IMR-90 (cell line): ENCODE measurements around the gene MPND. TPM values are rescaled to one million over a fixed set of nuclear protein-coding genes. Genes with fewer than 3 reads are reported as not detected.

Experiments
- ATAC-seq: fragments of 200-7000 bp; cut with Tn5 transposase; 2 replicates; pipeline ENCODE4 v1.9.1; 2020; ENCODE audit warnings: low read depth, mild to moderate bottlenecking, moderate library complexity
- BruUV-seq: library from RNA; stranded (reverse); fragments of 400-500 nt; replicated peaks from 2 replicates; lab custom pipeline; 2021; lab: Mats Ljungman, UMichigan
- CTCF ChIA-PET: fragments of 300-600 bp; formaldehyde crosslinking; extraction: SDS; loops from one replicate; lab custom pipeline; 2021; ENCODE audit warnings: antibody characterized with exemption; lab: Yijun Ruan, JAX
- POLR2A ChIA-PET: fragments of 300-600 bp; sonication (Branson Sonifier 250); formaldehyde crosslinking; loops from one replicate; lab custom pipeline; 2022; ENCODE audit warnings: antibody characterized with exemption; ENCODE audit not compliant: unreplicated experiment; lab: Charles Lee
- DNase-seq: peaks from one replicate; pipeline ENCODE4 v3.0.0; 2013
- H2AFZ ChIP-seq: replicated peaks from 2 replicates; pipeline ENCODE3; 2013; ENCODE audit warnings: low read length, mild to moderate bottlenecking; ENCODE audit not compliant: poor library complexity
- H2AK5ac ChIP-seq: 2 replicates; pipeline ENCODE4 v1.6.1; 2013; ENCODE audit warnings: low read depth, low read length, inconsistent platforms
- H2AK9ac ChIP-seq: replicated peaks from 2 replicates; pipeline ENCODE3; 2013; ENCODE audit warnings: mild to moderate bottlenecking, low read depth, low read length, moderate library complexity; ENCODE audit not compliant: poor library complexity
- H2BK120ac ChIP-seq: 2 replicates; pipeline ENCODE4 v1.6.1; 2013; ENCODE audit warnings: low read depth, low read length, inconsistent platforms
- H2BK15ac ChIP-seq: 3 replicates; pipeline ENCODE4 v1.6.1; 2013; ENCODE audit warnings: low read depth, low read length, inconsistent platforms
- H2BK20ac ChIP-seq: 2 replicates; pipeline ENCODE4 v1.6.1; 2013; ENCODE audit warnings: low read depth, mild to moderate bottlenecking, inconsistent platforms, low read length, moderate library complexity
- H2BK5ac ChIP-seq: 2 replicates; pipeline ENCODE4 v1.6.1; 2013; ENCODE audit warnings: mild to moderate bottlenecking, low read depth, low read length, inconsistent platforms; ENCODE audit not compliant: poor library complexity, severe bottlenecking
- H3K14ac ChIP-seq: replicated peaks from 2 replicates; pipeline ENCODE4 v1.6.1; 2013; ENCODE audit warnings: low read depth, low read length, inconsistent platforms
- H3K18ac ChIP-seq: 2 replicates; pipeline ENCODE4 v1.6.1; 2013; ENCODE audit warnings: low read depth, low read length, control low read depth
- H3K23ac ChIP-seq: 2 replicates; pipeline ENCODE4 v1.6.1; 2013; ENCODE audit warnings: low read depth, low read length, inconsistent platforms
- H3K27ac ChIP-seq: 2 replicates; pipeline ENCODE4 v1.5.1; 2013; ENCODE audit warnings: mild to moderate bottlenecking, control low read depth, low read length; ENCODE audit not compliant: insufficient read depth
- H3K27me3 ChIP-seq: 2 replicates; pipeline ENCODE4 v1.6.1; 2013; ENCODE audit warnings: low read length; ENCODE audit not compliant: control insufficient read depth, insufficient read depth
- H3K36me3 ChIP-seq: 2 replicates; pipeline ENCODE4 v1.6.1; 2013; ENCODE audit warnings: low read length, mixed read lengths; ENCODE audit not compliant: control insufficient read depth, insufficient read depth
- H3K4ac ChIP-seq: 2 replicates; pipeline ENCODE4 v1.6.1; 2013; ENCODE audit warnings: low read depth, low read length, inconsistent platforms
- H3K4me1 ChIP-seq: 2 replicates; pipeline ENCODE4 v1.6.1; 2013; ENCODE audit warnings: low read length, mixed read lengths; ENCODE audit not compliant: control insufficient read depth, insufficient read depth
- H3K4me2 ChIP-seq: 2 replicates; pipeline ENCODE4 v1.6.1; 2013; ENCODE audit warnings: low read depth, mild to moderate bottlenecking, control low read depth, low read length, moderate library complexity
- H3K4me3 ChIP-seq: 2 replicates; pipeline ENCODE4 v1.5.1; 2013; ENCODE audit warnings: low read depth, mild to moderate bottlenecking, control low read depth, low read length, moderate library complexity; ENCODE audit not compliant: insufficient read depth
- H3K56ac ChIP-seq: 2 replicates; pipeline ENCODE4 v1.6.1; 2013; ENCODE audit warnings: low read length, inconsistent platforms; ENCODE audit not compliant: insufficient read depth; ENCODE audit errors: extremely low read depth
- H3K79me1 ChIP-seq, 2 experiments: 2 replicates each; pipeline ENCODE4 v1.6.1; 2013; ENCODE audit warnings: low read length in 2 of 2, inconsistent platforms in 1 of 2, low read depth in 1 of 2
- H3K9ac ChIP-seq: 2 replicates; pipeline ENCODE4 v1.6.1; 2013; ENCODE audit warnings: low read depth, low read length, control low read depth
- H3K9me1 ChIP-seq: 2 replicates; pipeline ENCODE4 v1.6.1; 2013; ENCODE audit warnings: low read length, inconsistent platforms; ENCODE audit not compliant: insufficient read depth
- H3K9me3 ChIP-seq: 2 replicates; pipeline ENCODE4 v1.6.1; 2013; ENCODE audit warnings: low read length; ENCODE audit not compliant: control insufficient read depth, insufficient read depth
- H4K20me1 ChIP-seq: 2 replicates; pipeline ENCODE4 v1.6.1; 2013; ENCODE audit warnings: low read length, inconsistent platforms; ENCODE audit not compliant: insufficient read depth
- H4K5ac ChIP-seq: 2 replicates; pipeline ENCODE4 v1.6.1; 2013; ENCODE audit warnings: mild to moderate bottlenecking, low read depth, low read length, control low read depth
- H4K8ac ChIP-seq, 2 experiments: 2 replicates each; pipeline ENCODE4 v1.6.1; 2013; ENCODE audit warnings: low read depth in 2 of 2, low read length in 2 of 2, control low read depth in 1 of 2, inconsistent platforms in 1 of 2
- H4K91ac ChIP-seq: 2 replicates; pipeline ENCODE4 v1.6.1; 2013; ENCODE audit warnings: low read depth, low read length, inconsistent platforms; ENCODE audit not compliant: insufficient read depth
- BHLHE40 ChIP-seq: fragments of 150-350 bp; IDR thresholded peaks from 2 replicates; pipeline ENCODE4 v1.6.1; 2016; ENCODE audit warnings: mild to moderate bottlenecking, low read depth, low read length
- CEBPB ChIP-seq: IDR thresholded peaks from 2 replicates; pipeline ENCODE4 v1.6.1; 2012; ENCODE audit warnings: low read depth, low read length, improper control_type of control experiment
- CHD1 ChIP-seq: IDR thresholded peaks from 2 replicates; pipeline ENCODE4 v1.6.1; 2012; ENCODE audit warnings: low read depth, low read length, improper control_type of control experiment
- CTCF ChIP-seq: conservative IDR thresholded peaks from 2 replicates; pipeline ENCODE4 v1.5.1; 2012; ENCODE audit warnings: mild to moderate bottlenecking, low read depth, low read length, improper control_type of control experiment
- ELK1 ChIP-seq: fragments of 150-350 bp; IDR thresholded peaks from 2 replicates; pipeline ENCODE4 v1.6.1; 2016; ENCODE audit warnings: low read depth, mild to moderate bottlenecking, low read length, moderate library complexity, borderline replicate concordance
- FOS ChIP-seq: fragments of 150-350 bp; IDR thresholded peaks from 2 replicates; pipeline ENCODE4 v1.6.1; 2016; ENCODE audit warnings: low read depth, low read length
- MAFK ChIP-seq: IDR thresholded peaks from 2 replicates; pipeline ENCODE4 v1.6.1; 2012; ENCODE audit warnings: low read depth, low read length, improper control_type of control experiment
- MAZ ChIP-seq: IDR thresholded peaks from 2 replicates; pipeline ENCODE4 v1.6.1; 2012; ENCODE audit warnings: low read depth, mild to moderate bottlenecking, low read length, improper control_type of control experiment, moderate library complexity, borderline replicate concordance
- MXI1 ChIP-seq: IDR thresholded peaks from 2 replicates; pipeline ENCODE4 v1.6.1; 2012; ENCODE audit warnings: low read depth, mild to moderate bottlenecking, low read length, moderate library complexity, borderline replicate concordance
- NFE2L2 ChIP-seq: fragments of 150-350 bp; IDR thresholded peaks from 2 replicates; pipeline ENCODE4 v1.6.1; 2016; ENCODE audit warnings: low read depth, mild to moderate bottlenecking, low read length
- POLR2A ChIP-seq: IDR thresholded peaks from 2 replicates; pipeline ENCODE4 v1.6.1; 2012; ENCODE audit warnings: mild to moderate bottlenecking, low read depth, low read length
- RAD21 ChIP-seq: IDR thresholded peaks from 2 replicates; pipeline ENCODE4 v1.6.1; 2012; ENCODE audit warnings: low read length, improper control_type of control experiment
- RCOR1 ChIP-seq: IDR thresholded peaks from 2 replicates; pipeline ENCODE4 v1.6.1; 2012; ENCODE audit warnings: mild to moderate bottlenecking, low read length, improper control_type of control experiment; ENCODE audit not compliant: insufficient replicate concordance
- RFX5 ChIP-seq: IDR thresholded peaks from 2 replicates; pipeline ENCODE4 v1.8.0; 2012; ENCODE audit warnings: low read depth, mild to moderate bottlenecking, low read length, moderate library complexity
- SMC3 ChIP-seq: fragments of 150-350 bp; IDR thresholded peaks from 2 replicates; pipeline ENCODE4 v1.6.1; 2016; ENCODE audit warnings: low read depth, mild to moderate bottlenecking, antibody characterized with exemption, low read length, moderate library complexity
- USF2 ChIP-seq: fragments of 150-350 bp; IDR thresholded peaks from 2 replicates; pipeline ENCODE4 v1.6.1; 2017; ENCODE audit warnings: mild to moderate bottlenecking, antibody characterized with exemption, low read length, low read depth
- WGBS, 2 experiments: methylation state at CpG; one replicate each; pipeline versions ENCODE4 v1.1.5 to v1.1.7; 2013; ENCODE audit warnings: missing lambda C conversion rate in 2 of 2; ENCODE audit not compliant: insufficient read length in 1 of 2; ENCODE audit errors: extremely low coverage in 2 of 2; 5-methylcytosine and 5-hydroxymethylcytosine counted together
- dilution Hi-C: fragments of 300-500 bp; cut with HindIII; formaldehyde crosslinking; loops from one replicate; pipeline ENCODE4 v1.14.3; 2018; ENCODE audit warnings: low sequenced_read_pairs; ENCODE audit not compliant: unreplicated experiment
- in situ Hi-C: fragments of 300-500 bp; cut with MboI; formaldehyde crosslinking; loops from 3 replicates; pipeline ENCODE4 v1.14.3; 2019; ENCODE audit warnings: low sequenced_read_pairs, inconsistent platforms, mixed read lengths
- intact Hi-C: fragments of 100-400 bp; cut with micrococcal nuclease; formaldehyde crosslinking; loops from 2 replicates; pipeline ENCODE4 v1.10.0; 2022
- polyA plus RNA-seq, 3 experiments: library from polyadenylated mRNA; depleted of rRNA; stranded (reverse); fragments of >200 nt; gene quantifications; 2 replicates each; pipeline ENCODE4 v1.2.3, GENCODE V29; 2012; ENCODE audit warnings: low replicate concordance in 1 of 3
- total RNA-seq: library from RNA; depleted of rRNA; stranded (reverse); fragments of >200 nt; gene quantifications from 2 replicates; pipeline ENCODE4 v1.2.3, GENCODE V29; 2012

MPND gene
- total and polyA plus RNA-seq, 2 of the 4 experiments (the other 2 are of a cell fraction): 2.3 to 8.1 TPM

- Histone ChIP-seq H2AK9ac (no peak overlapping the region), H3K9me1 (peaks cover 37% of the 10 kb centered on the region), H3K4me3 (no peak overlapping the region), H3K56ac (no peak overlapping the region), H3K4ac (no peak overlapping the region), H2AFZ (no peak overlapping the region), H3K4me2 (no peak overlapping the region), H3K23ac (no peak overlapping the region), H4K91ac (no peak overlapping the region), H2BK5ac (no peak overlapping the region), H3K9me3 (no peaks in the 10 kb centered on the region), H2BK15ac (no peak overlapping the region), H3K27me3 (no peaks in the 10 kb centered on the region), H2BK20ac (no peak overlapping the region), H3K14ac (no peak overlapping the region), H3K4me1 (peaks cover 46% of the 10 kb centered on the region), H4K8ac (no peak overlapping the region), H3K9ac (no peak overlapping the region), H2BK120ac (no peak overlapping the region), H4K20me1 (peaks cover 89% of the 10 kb centered on the region), H3K36me3 (peaks cover 10% of the 10 kb centered on the region), H2AK5ac (no peak overlapping the region), H3K18ac (no peak overlapping the region), H4K5ac (no peak overlapping the region), H3K27ac (no peak overlapping the region), H3K79me1 (peaks cover 13 to 88% of the 10 kb centered on the region in 2 experiments)
- WGBS, 2 experiments: 97% methylated on average over 11 of the region's 11 CpGs; no CpG with 5 or more reads in 1 of the 2 experiments
- BruUV-seq: no TSS peak
- no peak for ATAC-seq
- TF ChIP-seq CHD1 (no peak), POLR2A (no peak), MAFK (no peak), CTCF (no peak), MAZ (no peak), BHLHE40 (no peak), SMC3 (no peak), ELK1 (no peak), MXI1 (no peak), USF2 (no peak), NFE2L2 (no peak), RCOR1 (no peak), RFX5 (no peak), CEBPB (no peak), FOS (no peak), RAD21 (no peak)
- ChIA-PET POLR2A (no interaction called here), CTCF (interaction anchor here (0.7 kb wide), 1 partner anchor 15 kb away, joined by 4 read pairs; no protein-coding TSS in a partner anchor)
- dilution Hi-C loops (no loop called here), intact Hi-C loops (no loop called here), in situ Hi-C loops (no loop called here)
- DNase-seq: no peak
Measured at GRCh38 chr19:4378886-4379285, 35.5 kb downstream of the MPND start.
